Tibial artery (tissue), 4 donors: ENCODE measurements around the gene PSMA8.
"Not testable (repeated sequence)": the region's sequence is repeated elsewhere in the genome, so short reads cannot be mapped to it uniquely, and the experiment has no call there.

Source experiments
- DNase-seq, 2 donors: peaks; one replicate each; pipeline ENCODE4 v3.0.0-alpha.2; 2019
- H3K27ac ChIP-seq, 2 donors: fragments of 200-600 bp; sonication (generic) in 1 of 2; 1 replicate in 1 of 2; 2 replicates in 1 of 2; pipeline ENCODE4 v1.5.1; 2018 to 2019; ENCODE audit warnings: mild to moderate bottlenecking in 1 of 2
- H3K27me3 ChIP-seq, 2 donors: fragments of 200-600 bp; sonication (generic) in 1 of 2; one replicate each; pipeline versions ENCODE4 v1.5.1 to v1.6.0; 2016 to 2019
- H3K36me3 ChIP-seq, 3 donors: fragments of 200-600 bp; sonication (generic) in 2 of 3; one replicate each; pipeline ENCODE4 v1.5.1; 2016 to 2019; ENCODE audit warnings: mild to moderate bottlenecking in 2 of 3
- H3K4me1 ChIP-seq, 4 donors: fragments of 200-600 bp; sonication (generic) in 2 of 4; 1 replicate in 3 of 4; 2 replicates in 1 of 4; pipeline ENCODE4 v1.5.1; 2016 to 2019
- H3K4me3 ChIP-seq, 2 donors: fragments of 200-600 bp; sonication (generic) in 1 of 2; 1 replicate in 1 of 2; 2 replicates in 1 of 2; pipeline ENCODE4 v1.5.1; 2018 to 2019; ENCODE audit warnings: mild to moderate bottlenecking in 2 of 2
- H3K9me3 ChIP-seq, 3 donors: fragments of 200-600 bp; sonication (generic) in 1 of 3; one replicate each; pipeline ENCODE4 v1.5.1; 2016 to 2019
- CTCF ChIP-seq, 2 experiments: fragments of 200-600 bp in 1 of 2; fragments of 450-650 bp in 1 of 2; IDR thresholded peaks; one replicate each; pipeline ENCODE4 v1.5.1; 2017 to 2019; ENCODE audit warnings: antibody characterized with exemption in 2 of 2, mild to moderate bottlenecking in 1 of 2, moderate library complexity in 1 of 2
- intact Hi-C: fragments of 100-400 bp; cut with DNase I; formaldehyde crosslinking; loops from one replicate; pipeline ENCODE4 v1.15.0; 2023; ENCODE audit warnings: low total_unique reads

The PSMA8 gene

DNA sequence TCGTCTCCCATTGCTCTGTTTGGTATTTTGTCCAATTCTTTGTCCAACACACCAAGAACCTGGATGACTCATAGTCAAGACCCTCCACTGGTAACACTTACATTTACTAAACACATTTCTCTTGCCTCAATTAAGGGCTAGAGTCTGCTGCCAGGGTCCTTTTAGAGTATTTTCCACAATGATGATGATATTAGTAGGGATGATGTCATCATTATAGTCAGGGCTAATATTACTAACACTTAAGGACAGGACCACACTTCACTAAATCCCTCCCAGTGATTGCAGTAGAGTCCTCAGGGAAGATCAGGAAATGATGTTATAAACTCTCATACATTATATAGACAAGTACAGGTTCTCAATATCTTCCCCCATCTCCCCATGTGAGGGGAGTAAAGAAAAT lies 29.6 kb upstream of the PSMA8 start:
- Histone ChIP-seq H3K27me3 (no peaks in the 10 kb centered on the region), H3K36me3 (no peaks in the 10 kb centered on the region), H3K4me1 (no peaks in the 10 kb centered on the region), H3K27ac (no peak overlapping the region), H3K4me3 (no peak overlapping the region), H3K9me3 (no peaks in the 10 kb centered on the region)
- DNase-seq: no peak
- intact Hi-C loops: no loop called here
- TF ChIP-seq CTCF (IDR thresholded peaks at IDR 0.05): no peak

- intact Hi-C loops: no loop called here
- no peaks in the 10 kb centered on the region for H3K4me1 ChIP-seq
- no peak overlapping the region for H3K4me3 ChIP-seq
- DNase-seq: no peak
- no peak overlapping the region for H3K27ac ChIP-seq
- H3K9me3 ChIP-seq: no peaks in the 10 kb centered on the region
- no peak for TF ChIP-seq CTCF (IDR thresholded peaks at IDR 0.05)
- H3K36me3 ChIP-seq: no peaks in the 10 kb centered on the region
- H3K27me3 ChIP-seq: peaks cover 0 to 5% of the 10 kb centered on the region in 2 donors
Measured at GRCh38 chr18:26119246-26119645, 14.4 kb upstream of the PSMA8 start.

DNA sequence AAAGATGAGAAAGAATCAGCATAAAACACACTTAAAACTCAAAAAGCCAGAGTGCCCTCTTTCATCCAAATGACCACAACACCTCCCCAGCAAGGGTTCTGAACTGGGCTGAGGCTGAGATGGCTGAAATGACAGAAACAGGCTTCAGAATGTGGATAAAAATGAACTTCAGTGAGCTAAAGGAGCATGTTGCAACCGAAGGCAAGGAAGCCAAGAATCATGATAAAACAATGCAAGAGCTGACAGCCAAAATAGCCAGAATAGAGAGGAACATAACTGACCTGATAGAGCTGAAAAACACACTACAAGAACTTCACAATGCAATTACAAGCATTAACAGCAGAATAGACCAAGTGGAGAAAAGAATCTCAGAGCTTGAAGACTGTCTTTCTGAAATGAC lies 12.2 kb upstream of the PSMA8 start:
- Histone ChIP-seq H3K36me3 (no peaks in the 10 kb centered on the region), H3K4me1 (no peaks in the 10 kb centered on the region), H3K27me3 (peaks cover 0 to 5% of the 10 kb centered on the region in 2 donors), H3K27ac (no peak overlapping the region), H3K4me3 (no peak overlapping the region), H3K9me3 (no peaks in the 10 kb centered on the region)
- DNase-seq: no peak
- intact Hi-C loops: no loop called here
- no peak for TF ChIP-seq CTCF (IDR thresholded peaks at IDR 0.05)

DNA sequence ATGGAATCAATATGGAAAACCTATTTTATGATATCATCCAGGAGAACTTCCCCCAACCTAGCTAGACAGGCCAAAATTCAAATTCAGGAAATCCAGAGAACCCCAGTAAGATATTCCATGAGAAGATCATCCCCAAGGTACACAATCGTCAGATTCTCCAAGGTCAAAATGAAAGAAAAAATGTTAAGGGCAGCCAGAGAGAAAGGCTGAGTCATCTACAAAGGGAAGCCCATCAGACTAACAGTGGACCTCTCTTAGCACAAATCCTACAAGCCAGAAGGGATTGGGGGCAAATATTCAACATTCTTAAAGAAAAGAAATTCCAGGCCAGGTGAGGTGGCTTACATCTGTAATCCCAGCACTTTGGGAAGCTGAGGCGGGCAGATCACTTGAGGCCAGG lies 11.7 kb upstream of the PSMA8 start:
- intact Hi-C loops, H3K4me1 ChIP-seq, H3K27ac ChIP-seq, H3K4me3 ChIP-seq, DNase-seq, H3K36me3 ChIP-seq, H3K27me3 ChIP-seq, H3K9me3 ChIP-seq: not testable (repeated sequence)

GRCh38 chr18:26127786-26128185 lies 5.9 kb upstream of the PSMA8 start:
- no peaks in the 10 kb centered on the region for H3K36me3 ChIP-seq
- intact Hi-C loops: no loop called here

GRCh38 chr18:26128192-26128591 lies 5.5 kb upstream of the PSMA8 start:
- DNase-seq, H3K4me1 ChIP-seq, intact Hi-C loops, H3K9me3 ChIP-seq, H3K27ac ChIP-seq, H3K4me3 ChIP-seq, H3K36me3 ChIP-seq, H3K27me3 ChIP-seq: not testable (repeated sequence)

More at GRCh38 chr18:26127786-26128185, 5.9 kb upstream of the PSMA8 start:
- H3K27me3 ChIP-seq: no peaks in the 10 kb centered on the region
- no peak for TF ChIP-seq CTCF (IDR thresholded peaks at IDR 0.05)
- no peak for DNase-seq
- no peaks in the 10 kb centered on the region for H3K9me3 ChIP-seq
- no peaks in the 10 kb centered on the region for H3K4me1 ChIP-seq
- no peak overlapping the region for H3K27ac ChIP-seq
- no peak overlapping the region for H3K4me3 ChIP-seq

GRCh38 chr18:26134107-26134506 lies 438 bp downstream of the PSMA8 start:
- no peak for DNase-seq
- no peaks in the 10 kb centered on the region for H3K4me1 ChIP-seq
- no peak overlapping the region for H3K4me3 ChIP-seq
- H3K27me3 ChIP-seq: no peaks in the 10 kb centered on the region
- no peak for TF ChIP-seq CTCF (IDR thresholded peaks at IDR 0.05)
- no peak overlapping the region for H3K27ac ChIP-seq
- intact Hi-C loops: no loop called here
- no peaks in the 10 kb centered on the region for H3K36me3 ChIP-seq
- H3K9me3 ChIP-seq: no peaks in the 10 kb centered on the region
